Activated CD8-positive, alpha-beta T cell treated with anti-CD3 and anti-CD28 coated beads, Interleukin-2, amount 10 ng/mL, durations not matched to agents 7 days and 5 days (primary cell): ENCODE data around the gene HIVEP2. TPM values are rescaled to one million over a fixed set of nuclear protein-coding genes. Genes with fewer than 3 reads are reported as not detected.

Experiments used
- ATAC-seq: fragments of 150-1000 bp; cut with Tn5 transposase; one replicate; pipeline ENCODE4 v1.10.0; 2021; ENCODE audit warnings: moderate library complexity
- CTCF ChIA-PET: fragments of 350-600 bp; sonication (Branson Sonifier 250); formaldehyde crosslinking; loops from one replicate; lab custom pipeline; 2021; ENCODE audit warnings: antibody characterized with exemption; lab: Charles Lee
- POLR2A ChIA-PET: fragments of 350-600 bp; sonication (Branson Sonifier 250); formaldehyde crosslinking; loops from one replicate; lab custom pipeline; 2021; ENCODE audit warnings: antibody characterized with exemption; lab: Charles Lee
- DNase-seq: peaks from one replicate; pipeline ENCODE4 v3.0.0-alpha.2; 2020
- H3K27ac Mint-ChIP-seq: one replicate; pipeline ENCODE4 v1.8.0; 2021; ENCODE audit warnings: mild to moderate bottlenecking, mixed read lengths
- H3K27me3 Mint-ChIP-seq: one replicate; pipeline ENCODE4 v1.8.0; 2021; ENCODE audit warnings: low read depth, mixed read lengths
- H3K36me3 Mint-ChIP-seq: one replicate; pipeline ENCODE4 v1.8.0; 2021; ENCODE audit warnings: low read depth, mixed read lengths
- H3K4me1 Mint-ChIP-seq: one replicate; pipeline ENCODE4 v1.8.0; 2021; ENCODE audit warnings: low read depth, mixed read lengths
- H3K4me3 Mint-ChIP-seq: one replicate; pipeline ENCODE4 v1.8.0; 2021; ENCODE audit warnings: mild to moderate bottlenecking, mixed read lengths
- H3K9me3 Mint-ChIP-seq: one replicate; pipeline ENCODE4 v1.8.0; 2022; ENCODE audit warnings: mixed read lengths; ENCODE audit not compliant: insufficient read depth
- total RNA-seq, 2 experiments: library from RNA; stranded (reverse); gene quantifications; one replicate each; pipeline ENCODE4 v1.2.3, GENCODE V29; 2021

Gene HIVEP2
- total RNA-seq, 2 experiments from 2014 or later = 22.8 to 23.1 TPM

GRCh38 chr6:142761756-142762155, 183.2 kb downstream of the HIVEP2 start:
- no peaks in the 10 kb centered on the region for H3K9me3 Mint-ChIP-seq
- ChIA-PET POLR2A (no interaction called here), CTCF (no interaction called here)
- H3K36me3 Mint-ChIP-seq = peaks cover 68% of the 10 kb centered on the region
- H3K4me1 Mint-ChIP-seq = peaks cover 12% of the 10 kb centered on the region
- H3K27ac Mint-ChIP-seq = peak overlapping the region; percentile 62
- no peak overlapping the region for H3K4me3 Mint-ChIP-seq
- no peak for ATAC-seq
- no peaks in the 10 kb centered on the region for H3K27me3 Mint-ChIP-seq
- DNase-seq = no peak

GRCh38 chr6:142760152-142760551, 184.8 kb downstream of the HIVEP2 start:
- H3K4me1 Mint-ChIP-seq = peaks cover 21% of the 10 kb centered on the region
- H3K9me3 Mint-ChIP-seq = no peaks in the 10 kb centered on the region
- H3K36me3 Mint-ChIP-seq = peaks cover 76% of the 10 kb centered on the region
- H3K4me3 Mint-ChIP-seq = no peak overlapping the region
- H3K27ac Mint-ChIP-seq = no peak overlapping the region
- ChIA-PET POLR2A (interaction anchor here (0.6 kb wide), 1 partner anchor 47 kb away, joined by 3 read pairs; no protein-coding TSS in a partner anchor), CTCF (interaction anchor here (0.8 to 1.6 kb wide), 2 partner anchors 11 to 18 kb away, joined by 3 to 4 read pairs; no protein-coding TSS in a partner anchor)
- ATAC-seq = no peak
- DNase-seq = no peak
- no peaks in the 10 kb centered on the region for H3K27me3 Mint-ChIP-seq

GRCh38 chr6:142758629-142759025, 186.3 kb downstream of the HIVEP2 start:
- no peak for ATAC-seq
- no peak overlapping the region for H3K4me3 Mint-ChIP-seq
- POLR2A ChIA-PET = no interaction called here

GRCh38 chr6:142757852-142758628, 186.9 kb downstream of the HIVEP2 start:
- ChIA-PET POLR2A (no interaction called here), CTCF (interaction anchor here (1.1 kb wide), 1 partner anchor 11 kb away, joined by 3 read pairs; no protein-coding TSS in a partner anchor)
- Mint-ChIP-seq H3K27me3 (no peaks in the 10 kb centered on the region), H3K9me3 (no peaks in the 10 kb centered on the region), H3K4me1 (peaks cover 21% of the 10 kb centered on the region), H3K27ac (no peak overlapping the region), H3K36me3 (peaks cover 74% of the 10 kb centered on the region), H3K4me3 (no peak overlapping the region)
- DNase-seq (no peak), ATAC-seq (no peak)

More at GRCh38 chr6:142758629-142759025, 186.3 kb downstream of the HIVEP2 start:
- no peak overlapping the region for H3K27ac Mint-ChIP-seq
- CTCF ChIA-PET = interaction anchor here (1.1 kb wide), 1 partner anchor 12 kb away, joined by 3 read pairs; no protein-coding TSS in a partner anchor
- no peaks in the 10 kb centered on the region for H3K9me3 Mint-ChIP-seq
- H3K27me3 Mint-ChIP-seq = no peaks in the 10 kb centered on the region
- H3K4me1 Mint-ChIP-seq = peaks cover 21% of the 10 kb centered on the region
- no peak for DNase-seq
- peaks cover 74% of the 10 kb centered on the region for H3K36me3 Mint-ChIP-seq

GRCh38 chr6:142756215-142756630, 188.8 kb downstream of the HIVEP2 start:
- CTCF ChIA-PET = interaction anchor here (0.6 kb wide), 1 partner anchor 9 kb away, joined by 3 read pairs; no protein-coding TSS in a partner anchor
- Mint-ChIP-seq H3K36me3 (peaks cover 67% of the 10 kb centered on the region), H3K27me3 (no peaks in the 10 kb centered on the region), H3K4me3 (no peak overlapping the region), H3K4me1 (peaks cover 12% of the 10 kb centered on the region), H3K27ac (no peak overlapping the region), H3K9me3 (no peaks in the 10 kb centered on the region)
- ATAC-seq (no peak), DNase-seq (no peak)
- POLR2A ChIA-PET = no interaction called here

- no peak for ATAC-seq
- Mint-ChIP-seq H3K9me3 (no peaks in the 10 kb centered on the region), H3K4me1 (peaks cover 12% of the 10 kb centered on the region), H3K27me3 (no peaks in the 10 kb centered on the region), H3K27ac (no peak overlapping the region), H3K4me3 (no peak overlapping the region), H3K36me3 (peaks cover 41% of the 10 kb centered on the region)
- POLR2A ChIA-PET = no interaction called here
- CTCF ChIA-PET = no interaction called here
- no peak for DNase-seq
Measured at GRCh38 chr6:142753196-142753595, 191.8 kb downstream of the HIVEP2 start.

- Mint-ChIP-seq H3K9me3 (no peaks in the 10 kb centered on the region), H3K27ac (no peak overlapping the region), H3K4me3 (no peak overlapping the region), H3K27me3 (no peaks in the 10 kb centered on the region), H3K4me1 (peaks cover 12% of the 10 kb centered on the region), H3K36me3 (peaks cover 34% of the 10 kb centered on the region)
- ChIA-PET POLR2A (no interaction called here), CTCF (no interaction called here)
- DNase-seq = no peak
- ATAC-seq = no peak
Measured at GRCh38 chr6:142752348-142752747, 192.6 kb downstream of the HIVEP2 start.

- no peaks in the 10 kb centered on the region for H3K27me3 Mint-ChIP-seq
- peaks cover 28% of the 10 kb centered on the region for H3K36me3 Mint-ChIP-seq
- CTCF ChIA-PET = interaction anchor here (1.4 kb wide), 1 partner anchor 89 kb away, joined by 3 read pairs; no protein-coding TSS in a partner anchor
- POLR2A ChIA-PET = no interaction called here
- peaks cover 6% of the 10 kb centered on the region for H3K4me1 Mint-ChIP-seq
- ATAC-seq (no peak), DNase-seq (no peak)
- H3K4me3 Mint-ChIP-seq = no peak overlapping the region
- H3K9me3 Mint-ChIP-seq = no peaks in the 10 kb centered on the region
- H3K27ac Mint-ChIP-seq = no peak overlapping the region
Measured at GRCh38 chr6:142751452-142751851, 193.5 kb downstream of the HIVEP2 start.

- H3K27ac Mint-ChIP-seq = no peak overlapping the region
- no peaks in the 10 kb centered on the region for H3K9me3 Mint-ChIP-seq
- H3K4me3 Mint-ChIP-seq = no peak overlapping the region
- peaks cover 3% of the 10 kb centered on the region for H3K4me1 Mint-ChIP-seq
- no peak for DNase-seq
- H3K27me3 Mint-ChIP-seq = no peaks in the 10 kb centered on the region
- peaks cover 24% of the 10 kb centered on the region for H3K36me3 Mint-ChIP-seq
- ChIA-PET POLR2A (no interaction called here), CTCF (interaction anchor here (1.4 kb wide), 1 partner anchor 89 kb away, joined by 3 read pairs; no protein-coding TSS in a partner anchor)
- ATAC-seq = no peak
Measured at GRCh38 chr6:142750998-142751397, 194.0 kb downstream of the HIVEP2 start.

- ChIA-PET POLR2A (no interaction called here), CTCF (interaction anchor here (0.5 to 1.8 kb wide), 3 partner anchors 11 to 15 kb away, joined by 3 to 4 read pairs (median 3); no protein-coding TSS in a partner anchor)
- Mint-ChIP-seq H3K4me1 (no peaks in the 10 kb centered on the region), H3K9me3 (no peaks in the 10 kb centered on the region), H3K27ac (no peak overlapping the region), H3K27me3 (no peaks in the 10 kb centered on the region), H3K4me3 (no peak overlapping the region), H3K36me3 (peaks cover 13% of the 10 kb centered on the region)
- ATAC-seq (no peak), DNase-seq (no peak)
Measured at GRCh38 chr6:142749556-142749955, 195.4 kb downstream of the HIVEP2 start.

GRCh38 chr6:142746524-142746923, 198.5 kb downstream of the HIVEP2 start:
- Mint-ChIP-seq H3K4me3 (no peak overlapping the region), H3K27ac (no peak overlapping the region), H3K9me3 (no peaks in the 10 kb centered on the region), H3K27me3 (no peaks in the 10 kb centered on the region), H3K4me1 (no peaks in the 10 kb centered on the region), H3K36me3 (peaks cover under 1% of the 10 kb centered on the region)
- ATAC-seq (peak; percentile 65), DNase-seq (peak; percentile 45)
- ChIA-PET POLR2A (interaction anchor here (0.6 kb wide), 1 partner anchor 639 kb away, joined by 4 read pairs; no protein-coding TSS in a partner anchor), CTCF (interaction anchor here (0.9 to 2.6 kb wide), 10 partner anchors 9 to 280 kb away, joined by 3 to 11 read pairs (median 4); no protein-coding TSS in a partner anchor)

GRCh38 chr6:142744836-142745235, 200.1 kb downstream of the HIVEP2 start:
- Mint-ChIP-seq H3K9me3 (no peaks in the 10 kb centered on the region), H3K36me3 (no peaks in the 10 kb centered on the region), H3K27me3 (no peaks in the 10 kb centered on the region), H3K4me1 (no peaks in the 10 kb centered on the region), H3K4me3 (no peak overlapping the region), H3K27ac (no peak overlapping the region)
- POLR2A ChIA-PET = no interaction called here
- CTCF ChIA-PET = interaction anchor here (0.9 kb wide), 1 partner anchor 282 kb away, joined by 4 read pairs; no protein-coding TSS in a partner anchor
- ATAC-seq (no peak), DNase-seq (no peak)
